PC-9 (cell line): ENCODE measurements around the gene SDK1.

ENCODE experiments used
- EZH2 ChIP-seq: fragments of 200-600 bp; sonication (generic); IDR thresholded peaks from 2 replicates; pipeline ENCODE4 v1.8.0; 2017; ENCODE audit warnings: antibody characterized with exemption, low read depth
- TF ChIP-seq, protein P1 (sequence below): fragments of 200-600 bp; sonication (generic); conservative IDR thresholded peaks from 2 replicates; pipeline ENCODE4 v1.6.1; 2017; ENCODE audit warnings: mixed run types, antibody characterized with exemption, mild to moderate bottlenecking, moderate library complexity

DNA sequence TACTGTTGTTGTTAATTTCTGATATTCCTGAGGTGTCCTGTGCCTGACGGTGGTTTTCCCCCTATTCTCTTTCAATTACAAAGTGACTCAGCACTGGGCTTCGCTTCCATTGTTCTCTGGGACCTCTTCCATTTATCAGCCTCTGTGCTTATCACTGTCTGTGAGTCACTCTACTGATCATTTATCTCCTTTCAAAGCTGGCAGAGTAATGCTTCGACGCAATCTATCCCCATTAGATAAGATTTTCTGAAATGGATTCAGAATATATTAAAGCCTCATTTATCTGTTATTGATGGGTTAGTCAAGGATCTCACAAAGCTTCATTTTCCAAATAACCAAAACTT lies 679.2 kb downstream of the SDK1 start:
- TF ChIP-seq, protein P1, sequence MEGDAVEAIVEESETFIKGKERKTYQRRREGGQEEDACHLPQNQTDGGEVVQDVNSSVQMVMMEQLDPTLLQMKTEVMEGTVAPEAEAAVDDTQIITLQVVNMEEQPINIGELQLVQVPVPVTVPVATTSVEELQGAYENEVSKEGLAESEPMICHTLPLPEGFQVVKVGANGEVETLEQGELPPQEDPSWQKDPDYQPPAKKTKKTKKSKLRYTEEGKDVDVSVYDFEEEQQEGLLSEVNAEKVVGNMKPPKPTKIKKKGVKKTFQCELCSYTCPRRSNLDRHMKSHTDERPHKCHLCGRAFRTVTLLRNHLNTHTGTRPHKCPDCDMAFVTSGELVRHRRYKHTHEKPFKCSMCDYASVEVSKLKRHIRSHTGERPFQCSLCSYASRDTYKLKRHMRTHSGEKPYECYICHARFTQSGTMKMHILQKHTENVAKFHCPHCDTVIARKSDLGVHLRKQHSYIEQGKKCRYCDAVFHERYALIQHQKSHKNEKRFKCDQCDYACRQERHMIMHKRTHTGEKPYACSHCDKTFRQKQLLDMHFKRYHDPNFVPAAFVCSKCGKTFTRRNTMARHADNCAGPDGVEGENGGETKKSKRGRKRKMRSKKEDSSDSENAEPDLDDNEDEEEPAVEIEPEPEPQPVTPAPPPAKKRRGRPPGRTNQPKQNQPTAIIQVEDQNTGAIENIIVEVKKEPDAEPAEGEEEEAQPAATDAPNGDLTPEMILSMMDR, result no peak
- no peak for TF ChIP-seq EZH2
